ENCODE data around the gene PLBD2.

Gene PLBD2

DNA sequence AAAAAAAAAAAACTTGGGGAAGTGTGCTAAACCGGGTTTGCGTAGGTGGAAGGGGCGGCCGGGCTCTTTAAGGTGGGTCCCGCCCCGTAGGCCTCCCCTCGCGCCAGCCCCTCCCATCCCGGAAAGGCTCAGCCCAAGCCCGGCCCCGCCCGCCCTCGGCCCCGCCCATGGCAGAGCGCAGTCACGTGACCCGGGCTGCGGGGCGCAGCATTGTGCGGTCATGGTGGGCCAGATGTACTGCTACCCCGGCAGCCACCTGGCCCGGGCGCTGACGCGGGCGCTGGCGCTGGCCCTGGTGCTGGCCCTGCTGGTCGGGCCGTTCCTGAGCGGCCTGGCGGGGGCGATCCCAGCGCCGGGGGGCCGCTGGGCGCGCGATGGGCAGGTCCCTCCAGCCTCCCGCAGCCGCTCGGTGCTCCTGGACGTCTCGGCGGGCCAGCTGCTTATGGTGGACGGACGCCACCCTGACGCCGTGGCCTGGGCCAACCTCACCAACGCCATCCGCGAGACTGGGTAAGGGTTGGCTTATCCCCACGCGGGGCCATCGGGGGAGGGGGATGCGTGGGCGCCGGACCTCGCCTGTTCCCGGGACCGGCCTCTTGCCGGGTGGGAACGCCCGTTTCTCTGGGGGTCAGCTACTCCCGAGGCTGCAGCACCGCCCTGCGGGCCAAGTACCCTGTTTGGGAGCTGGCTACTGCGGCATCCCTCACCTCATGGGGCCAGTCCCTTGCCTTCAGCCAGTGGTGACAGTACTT lies at the start of gene PLBD2:
PLBD2 (plus strand) TSS at position 207 of the 752 bp plus-strand sequence; CDS start at position 221, 14 bp downstream.
- peak; percentile 83 for DNase-seq (ENCODE audit: low spot score)

DNA sequence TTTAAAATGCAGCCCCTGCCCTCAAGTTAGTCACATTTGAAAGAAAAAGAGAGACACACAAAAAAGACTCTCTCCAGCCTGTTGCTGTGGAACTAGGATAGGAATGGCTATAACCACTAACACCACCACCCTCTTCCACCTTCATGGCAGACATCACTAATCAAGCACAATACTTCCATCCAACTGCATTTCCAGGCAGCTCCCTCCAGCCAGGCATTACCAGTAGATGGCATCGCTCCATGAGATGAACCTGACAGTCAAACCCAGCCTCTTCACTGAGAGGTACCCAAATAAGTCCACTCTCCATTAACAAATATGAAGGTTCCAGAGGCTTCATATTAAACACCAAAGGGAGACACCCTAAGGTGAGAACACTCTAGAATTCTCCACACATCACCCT lies 47.9 kb upstream of the PLBD2 start:
- peak; percentile 26 for DNase-seq (ENCODE audit: low spot score)

- DNase-seq (ENCODE audit: low spot score) = no peak
Measured at GRCh38 chr12:113314121-113314529, 44.3 kb upstream of the PLBD2 start.

GRCh38 chr12:113315358-113315757 lies 43.0 kb upstream of the PLBD2 start:
- DNase-seq (ENCODE audit: low spot score) = no peak

DNA sequence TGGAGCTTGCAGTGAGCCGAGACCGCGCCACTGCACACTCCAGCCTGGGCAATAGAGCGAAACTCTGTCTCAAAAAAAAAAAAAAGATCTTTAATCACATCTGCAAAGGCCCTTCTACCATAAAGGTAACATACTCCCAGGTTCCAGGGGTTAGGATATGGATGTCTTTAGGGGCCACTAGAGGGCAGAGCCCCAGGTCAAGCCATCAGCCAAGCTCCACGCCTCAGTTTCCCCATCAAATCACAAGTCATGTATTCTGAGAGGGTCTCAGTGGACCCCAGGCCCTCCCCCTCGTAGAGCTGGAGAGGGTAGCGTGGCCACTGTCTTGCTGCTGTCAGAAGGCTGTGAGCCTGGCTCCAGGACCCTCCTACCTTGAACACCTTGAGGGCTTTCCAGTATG lies 42.2 kb upstream of the PLBD2 start:
- no peak for DNase-seq (ENCODE audit: low spot score)

- no peak for DNase-seq (ENCODE audit: low spot score)
Measured at GRCh38 chr12:113317122-113317521, 41.3 kb upstream of the PLBD2 start.

- no peak for DNase-seq (ENCODE audit: low spot score)
Measured at GRCh38 chr12:113318046-113318656, 40.2 kb upstream of the PLBD2 start.

- no peak for DNase-seq (ENCODE audit: low spot score)
Measured at GRCh38 chr12:113318900-113319628, 39.3 kb upstream of the PLBD2 start.

- DNase-seq (ENCODE audit: low spot score) = no peak
Measured at GRCh38 chr12:113320401-113320800, 38.0 kb upstream of the PLBD2 start.

DNA sequence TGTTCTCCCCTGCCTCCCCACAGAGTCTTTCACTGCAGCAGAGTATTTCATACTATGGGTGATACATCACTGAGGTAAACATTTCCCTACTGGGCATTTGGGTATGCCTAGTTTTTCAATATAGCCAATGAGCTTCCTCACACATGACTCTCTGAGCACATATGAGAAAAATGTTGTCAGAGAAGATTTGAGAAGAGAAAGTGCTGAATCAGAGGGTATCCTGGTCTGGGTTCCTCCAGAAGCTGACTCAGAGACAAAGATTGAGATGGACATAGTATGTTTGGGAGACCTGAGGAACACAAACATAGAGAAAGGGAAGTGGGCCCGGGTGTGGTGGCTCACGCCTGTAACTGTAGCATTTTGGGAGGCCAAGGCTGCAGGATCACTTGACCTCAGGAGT lies 36.0 kb upstream of the PLBD2 start:
- no peak for DNase-seq (ENCODE audit: low spot score)

GRCh38 chr12:113325916-113326315 lies 32.5 kb upstream of the PLBD2 start:
- DNase-seq (ENCODE audit: low spot score) = no peak

- no peak for DNase-seq (ENCODE audit: low spot score)
Measured at GRCh38 chr12:113326775-113327395, 31.5 kb upstream of the PLBD2 start.

GRCh38 chr12:113328368-113328889 lies 30.0 kb upstream of the PLBD2 start:
- no peak for DNase-seq (ENCODE audit: low spot score)

GRCh38 chr12:113329022-113329790 lies 29.2 kb upstream of the PLBD2 start:
- no peak for DNase-seq (ENCODE audit: low spot score)

- no peak for DNase-seq (ENCODE audit: low spot score)
Measured at GRCh38 chr12:113329791-113330417, 28.5 kb upstream of the PLBD2 start.

DNA sequence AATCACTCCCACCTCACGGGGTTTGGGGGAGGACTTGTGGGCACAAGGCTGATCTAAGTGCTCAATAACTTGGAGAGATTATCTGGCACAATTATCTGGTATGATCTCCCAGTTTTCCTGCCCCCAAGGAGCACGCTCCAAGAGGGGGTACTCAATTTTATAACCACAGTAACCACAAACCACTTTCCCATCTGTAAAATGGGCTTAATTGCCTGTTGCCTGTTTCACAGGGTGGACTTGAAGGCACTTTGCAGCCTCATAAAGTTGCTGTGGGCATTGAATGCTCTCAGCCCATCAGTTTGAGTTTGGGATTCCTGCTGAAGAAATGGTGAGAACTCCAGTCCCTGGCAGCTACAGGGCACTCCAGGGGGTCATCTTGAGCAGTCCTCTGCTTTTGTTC lies 27.9 kb upstream of the PLBD2 start:
- no peak for DNase-seq (ENCODE audit: low spot score)

GRCh38 chr12:113332688-113333417 lies 25.5 kb upstream of the PLBD2 start:
- DNase-seq (ENCODE audit: low spot score) = no peak

- DNase-seq (ENCODE audit: low spot score) = no peak
Measured at GRCh38 chr12:113333418-113333750, 25.0 kb upstream of the PLBD2 start.

- DNase-seq (ENCODE audit: low spot score) = no peak
Measured at GRCh38 chr12:113333877-113334785, 24.3 kb upstream of the PLBD2 start.

Measured in SW480 (cell line).